ENCODE data around the gene INO80B. TPM values are rescaled to one million over a fixed set of nuclear protein-coding genes. Genes with fewer than 3 reads are reported as not detected.
A peak's percentile ranks its signal among the peaks of the same experiment; 100 is the strongest.

The INO80B gene
- total RNA-seq, 2 experiments from 2014 or later = 29.2 to 44.5 TPM

DNA sequence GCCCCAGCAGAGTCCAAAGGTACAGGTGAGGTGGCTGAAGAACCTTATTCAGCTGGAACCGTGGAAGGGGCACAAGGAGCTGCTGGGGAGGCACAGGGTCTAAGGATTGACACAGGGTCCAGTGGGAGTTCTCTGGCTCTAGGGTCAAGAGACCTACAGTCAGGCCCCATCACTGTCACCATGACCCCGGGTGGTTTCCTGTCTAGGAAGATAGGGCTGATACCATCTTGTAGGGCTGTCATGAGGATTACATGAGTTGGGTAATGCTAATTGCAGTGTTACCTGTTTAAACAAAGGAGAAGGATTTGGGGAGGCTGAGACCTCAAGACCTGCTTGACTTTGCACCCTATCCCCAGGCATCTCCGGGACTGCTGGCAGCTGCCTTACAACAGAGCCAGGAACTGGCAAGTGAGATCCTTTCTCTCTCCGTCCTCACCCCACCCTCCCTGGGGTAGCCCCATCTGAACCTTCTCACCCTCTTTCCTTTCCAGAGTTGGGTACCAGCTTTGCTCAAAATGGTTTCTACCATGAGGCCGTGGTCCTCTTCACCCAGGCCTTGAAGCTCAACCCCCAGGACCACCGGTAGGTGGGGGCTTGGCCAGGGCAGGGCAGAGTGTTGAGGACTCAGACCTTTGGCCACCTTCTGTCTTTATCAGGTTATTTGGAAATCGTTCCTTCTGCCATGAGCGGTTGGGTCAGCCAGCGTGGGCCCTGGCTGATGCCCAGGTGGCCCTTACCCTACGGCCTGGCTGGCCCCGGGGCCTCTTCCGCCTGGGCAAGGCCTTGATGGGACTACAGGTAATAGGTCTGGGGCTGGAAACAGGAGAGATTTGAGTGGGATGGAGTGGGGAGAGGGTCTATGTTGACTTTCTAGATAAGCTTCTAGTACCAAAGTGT, 37.0 kb downstream of the INO80B start:
- no peaks in the 10 kb centered on the region for H3K9me2 ChIP-seq (ENCODE audit: insufficient read depth, low read length)
- DNase-seq (ENCODE audit: low spot score) = no peak
- H3K79me2 ChIP-seq (ENCODE audit: insufficient read depth, low read depth, low read length) = no peaks in the 10 kb centered on the region
- BruUV-seq (replicated peaks) = no TSS peak
- CTCF ChIA-PET (ENCODE audit: unreplicated experiment) = no interaction called here
- POLR2A ChIA-PET = interaction anchor here (0.6 kb wide), 1 partner anchor 8 kb away, joined by 4 read pairs; no protein-coding TSS in a partner anchor
- no peaks in the 10 kb centered on the region for H4K20me1 ChIP-seq (ENCODE audit: insufficient read depth, low read length)
- no peaks in the 10 kb centered on the region for H3K4me1 ChIP-seq (ENCODE audit: insufficient read depth, low read length, poor library complexity, severe bottlenecking)
- H3K4me2 ChIP-seq (ENCODE audit: low read length) = no peak overlapping the region
- no peak overlapping the region for H3K27ac ChIP-seq (ENCODE audit: low read depth, low read length, poor library complexity, severe bottlenecking)
- H3K9me3 ChIP-seq (ENCODE audit: low read length) = no peaks in the 10 kb centered on the region
- no peak overlapping the region for H3K4me3 ChIP-seq (ENCODE audit: low read depth, low read length, poor library complexity, severe bottlenecking)
- intact Hi-C loops (cut with micrococcal nuclease; ENCODE audit: unreplicated experiment) = no loop called here
- peaks cover 44% of the 10 kb centered on the region for H3K36me3 ChIP-seq (ENCODE audit: insufficient read depth, low read length)
- no peak overlapping the region for H2AFZ ChIP-seq (ENCODE audit: low read length)
- TF ChIP-seq, protein P1, sequence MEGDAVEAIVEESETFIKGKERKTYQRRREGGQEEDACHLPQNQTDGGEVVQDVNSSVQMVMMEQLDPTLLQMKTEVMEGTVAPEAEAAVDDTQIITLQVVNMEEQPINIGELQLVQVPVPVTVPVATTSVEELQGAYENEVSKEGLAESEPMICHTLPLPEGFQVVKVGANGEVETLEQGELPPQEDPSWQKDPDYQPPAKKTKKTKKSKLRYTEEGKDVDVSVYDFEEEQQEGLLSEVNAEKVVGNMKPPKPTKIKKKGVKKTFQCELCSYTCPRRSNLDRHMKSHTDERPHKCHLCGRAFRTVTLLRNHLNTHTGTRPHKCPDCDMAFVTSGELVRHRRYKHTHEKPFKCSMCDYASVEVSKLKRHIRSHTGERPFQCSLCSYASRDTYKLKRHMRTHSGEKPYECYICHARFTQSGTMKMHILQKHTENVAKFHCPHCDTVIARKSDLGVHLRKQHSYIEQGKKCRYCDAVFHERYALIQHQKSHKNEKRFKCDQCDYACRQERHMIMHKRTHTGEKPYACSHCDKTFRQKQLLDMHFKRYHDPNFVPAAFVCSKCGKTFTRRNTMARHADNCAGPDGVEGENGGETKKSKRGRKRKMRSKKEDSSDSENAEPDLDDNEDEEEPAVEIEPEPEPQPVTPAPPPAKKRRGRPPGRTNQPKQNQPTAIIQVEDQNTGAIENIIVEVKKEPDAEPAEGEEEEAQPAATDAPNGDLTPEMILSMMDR (conservative IDR thresholded peaks at IDR 0.05; ENCODE audit: low read length) = no peak
- TF ChIP-seq EZH2phosphoT487 (IDR thresholded peaks at IDR 0.05; ENCODE audit: borderline replicate concordance, low read depth, low read length) = no peak

DNA sequence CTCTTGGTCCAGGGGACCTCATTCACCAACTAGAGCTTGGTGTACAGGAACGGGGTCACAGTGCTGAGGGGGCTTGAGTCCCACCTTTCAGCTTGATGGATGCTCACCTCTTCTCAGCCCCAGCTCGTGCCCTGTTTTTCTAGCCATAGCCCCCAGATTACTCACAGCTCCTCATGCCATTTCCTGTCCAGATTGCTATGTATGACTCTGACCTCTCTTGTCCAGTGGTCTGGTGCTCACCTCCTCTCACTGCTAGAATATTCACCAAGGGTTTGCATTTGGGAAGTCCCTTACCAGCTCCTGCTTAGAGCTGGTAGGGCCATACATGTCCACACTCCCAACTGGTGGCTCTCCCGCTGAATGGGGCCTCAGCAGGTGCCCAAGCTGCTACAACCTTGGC, 38.7 kb downstream of the INO80B start:
- no peak overlapping the region for H3K4me2 ChIP-seq (ENCODE audit: low read length)
- POLR2A ChIA-PET = interaction anchor here (0.9 kb wide), 1 partner anchor 26 kb away, joined by 3 read pairs; no protein-coding TSS in a partner anchor
- no peak overlapping the region for H2AFZ ChIP-seq (ENCODE audit: low read length)
- no peaks in the 10 kb centered on the region for H4K20me1 ChIP-seq (ENCODE audit: insufficient read depth, low read length)
- H3K9me3 ChIP-seq (ENCODE audit: low read length) = no peaks in the 10 kb centered on the region
- CTCF ChIA-PET (ENCODE audit: unreplicated experiment) = no interaction called here
- TF ChIP-seq, protein P1 (conservative IDR thresholded peaks at IDR 0.05; ENCODE audit: low read length) = no peak
- TF ChIP-seq EZH2phosphoT487 (IDR thresholded peaks at IDR 0.05; ENCODE audit: borderline replicate concordance, low read depth, low read length) = no peak
- H3K36me3 ChIP-seq (ENCODE audit: insufficient read depth, low read length) = peaks cover 44% of the 10 kb centered on the region
- H3K27ac ChIP-seq (ENCODE audit: low read depth, low read length, poor library complexity, severe bottlenecking) = no peak overlapping the region
- no peak overlapping the region for H3K4me3 ChIP-seq (ENCODE audit: low read depth, low read length, poor library complexity, severe bottlenecking)
- no peak for DNase-seq (ENCODE audit: low spot score)
- peaks cover 1% of the 10 kb centered on the region for H3K4me1 ChIP-seq (ENCODE audit: insufficient read depth, low read length, poor library complexity, severe bottlenecking)
- H3K9me2 ChIP-seq (ENCODE audit: insufficient read depth, low read length) = no peaks in the 10 kb centered on the region
- no peaks in the 10 kb centered on the region for H3K79me2 ChIP-seq (ENCODE audit: insufficient read depth, low read depth, low read length)
- intact Hi-C loops (cut with micrococcal nuclease; ENCODE audit: unreplicated experiment) = no loop called here
- TSS peak; percentile 49 for BruUV-seq (replicated peaks)

DNA sequence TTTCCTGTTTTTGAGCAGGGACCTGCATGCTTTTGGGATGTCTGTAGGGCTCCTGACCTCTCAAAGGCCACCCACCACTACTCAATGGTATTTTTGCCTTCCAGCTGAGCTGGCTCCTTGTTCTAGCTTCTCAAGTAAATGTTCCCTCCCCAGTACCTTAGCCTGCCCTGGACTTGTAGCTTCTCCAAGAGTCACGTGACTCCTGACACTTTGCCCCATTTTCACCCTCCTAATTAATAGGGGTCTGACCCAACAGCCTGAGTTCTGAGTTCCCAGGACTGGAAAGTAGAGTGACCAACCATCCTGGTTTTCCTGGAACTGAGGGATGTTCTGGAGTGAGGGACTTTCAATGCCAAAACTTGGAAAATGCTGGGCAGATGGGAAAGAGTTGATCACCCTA, 40.6 kb downstream of the INO80B start:
- no TSS peak for BruUV-seq (replicated peaks)
- H3K9me3 ChIP-seq (ENCODE audit: low read length) = no peaks in the 10 kb centered on the region
- no peak overlapping the region for H2AFZ ChIP-seq (ENCODE audit: low read length)
- no peaks in the 10 kb centered on the region for H3K79me2 ChIP-seq (ENCODE audit: insufficient read depth, low read depth, low read length)
- H4K20me1 ChIP-seq (ENCODE audit: insufficient read depth, low read length) = no peaks in the 10 kb centered on the region
- DNase-seq (ENCODE audit: low spot score) = no peak
- H3K9me2 ChIP-seq (ENCODE audit: insufficient read depth, low read length) = no peaks in the 10 kb centered on the region
- H3K4me2 ChIP-seq (ENCODE audit: low read length) = no peak overlapping the region
- H3K27ac ChIP-seq (ENCODE audit: low read depth, low read length, poor library complexity, severe bottlenecking) = no peak overlapping the region
- CTCF ChIA-PET (ENCODE audit: unreplicated experiment) = no interaction called here
- peaks cover 6% of the 10 kb centered on the region for H3K4me1 ChIP-seq (ENCODE audit: insufficient read depth, low read length, poor library complexity, severe bottlenecking)
- intact Hi-C loops (cut with micrococcal nuclease; ENCODE audit: unreplicated experiment) = no loop called here
- H3K36me3 ChIP-seq (ENCODE audit: insufficient read depth, low read length) = peaks cover 39% of the 10 kb centered on the region
- no peak for TF ChIP-seq EZH2phosphoT487 (IDR thresholded peaks at IDR 0.05; ENCODE audit: borderline replicate concordance, low read depth, low read length)
- TF ChIP-seq, protein P1 (conservative IDR thresholded peaks at IDR 0.05; ENCODE audit: low read length) = no peak
- POLR2A ChIA-PET = no interaction called here
- H3K4me3 ChIP-seq (ENCODE audit: low read depth, low read length, poor library complexity, severe bottlenecking) = no peak overlapping the region

Data from OCI-LY7 (cell line).